ENCODE measurements around the gene BNIP5.
"Not testable (repeated sequence)": the region's sequence is repeated elsewhere in the genome, so short reads cannot be mapped to it uniquely, and the experiment has no call there.

Gene BNIP5

DNA sequence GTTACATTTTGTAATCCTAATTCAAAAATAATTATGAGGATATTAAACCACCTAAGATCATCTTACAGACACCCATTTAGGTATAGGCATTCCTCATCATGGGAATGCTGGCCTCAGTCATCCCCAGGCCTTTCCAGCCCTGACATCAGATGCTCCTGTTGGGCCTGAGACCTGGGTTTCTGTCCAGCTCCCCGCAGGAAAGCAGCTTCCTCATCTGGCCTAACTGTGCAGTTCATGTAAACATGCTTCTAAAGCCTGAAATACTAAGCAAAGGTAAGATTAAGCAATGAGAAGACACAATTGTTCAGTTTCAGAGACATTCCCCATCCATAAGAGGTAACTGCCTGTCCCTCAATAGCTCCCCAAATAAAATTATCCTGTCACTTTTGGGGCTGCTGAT is 31.7 kb upstream of the BNIP5 start:
- in situ Hi-C loops (cut with MboI; ENCODE audit: low sequenced_read_pairs), result no loop called here

DNA sequence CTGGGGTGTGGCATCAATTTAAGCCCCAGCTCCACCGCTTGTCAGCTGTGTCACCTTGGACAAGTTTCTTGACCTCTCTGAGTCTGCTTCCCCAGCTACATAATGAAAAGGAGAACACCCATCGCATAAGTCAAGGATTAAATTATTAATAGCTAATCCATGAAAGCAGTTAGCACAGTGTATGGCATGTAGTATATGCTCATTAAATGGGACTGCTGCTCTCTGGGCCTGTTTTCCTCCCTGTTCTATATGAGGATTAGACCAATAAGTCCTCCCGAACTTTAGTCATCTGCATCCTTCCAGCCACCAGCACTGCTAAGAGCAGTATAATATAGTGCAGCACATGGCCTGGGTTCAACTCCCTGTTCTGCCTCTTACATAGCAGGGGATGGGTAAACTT is 31.1 kb upstream of the BNIP5 start:
- in situ Hi-C loops (cut with MboI; ENCODE audit: low sequenced_read_pairs), result no loop called here

DNA sequence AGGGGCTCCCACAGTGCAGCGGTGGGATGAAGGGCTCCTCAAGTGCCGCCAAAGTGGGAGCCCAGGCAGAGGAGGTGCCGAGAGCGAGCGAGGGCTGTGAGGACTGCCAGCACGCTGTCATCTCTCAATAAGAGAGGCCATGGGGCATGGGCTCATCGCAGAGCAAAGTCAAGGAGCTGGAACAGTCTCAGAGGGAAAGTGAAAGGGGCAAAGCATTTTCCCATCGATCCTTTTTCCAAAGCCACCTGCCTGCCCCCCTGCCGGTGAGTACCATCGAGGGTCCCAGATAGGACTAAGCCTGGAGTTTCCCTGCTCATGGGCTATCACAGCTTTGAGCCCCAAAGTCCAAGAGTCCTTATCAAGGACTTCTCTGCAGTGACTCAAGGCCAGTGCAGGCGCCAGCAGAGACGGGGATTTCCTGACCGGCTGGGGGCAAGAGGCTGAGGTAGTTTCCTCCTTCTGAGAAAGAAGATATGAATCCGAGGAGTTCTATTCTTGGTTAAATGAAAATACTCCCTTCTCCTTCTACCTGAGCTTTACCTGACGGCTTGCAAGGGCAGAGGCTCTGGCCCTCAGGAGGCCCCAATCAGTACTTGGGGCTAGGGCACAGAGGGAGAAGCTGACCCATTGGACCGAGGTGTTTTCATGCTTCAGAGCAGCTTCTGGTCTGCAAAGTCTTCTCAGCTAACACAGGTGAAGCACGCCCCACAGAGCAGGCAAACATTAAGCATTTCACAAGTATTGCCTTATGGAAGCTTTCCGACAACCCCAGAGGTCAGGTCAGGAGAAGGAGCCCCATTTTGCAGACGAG is 28.2 kb upstream of the BNIP5 start:
- in situ Hi-C loops (cut with MboI; ENCODE audit: low sequenced_read_pairs), result no loop called here

DNA sequence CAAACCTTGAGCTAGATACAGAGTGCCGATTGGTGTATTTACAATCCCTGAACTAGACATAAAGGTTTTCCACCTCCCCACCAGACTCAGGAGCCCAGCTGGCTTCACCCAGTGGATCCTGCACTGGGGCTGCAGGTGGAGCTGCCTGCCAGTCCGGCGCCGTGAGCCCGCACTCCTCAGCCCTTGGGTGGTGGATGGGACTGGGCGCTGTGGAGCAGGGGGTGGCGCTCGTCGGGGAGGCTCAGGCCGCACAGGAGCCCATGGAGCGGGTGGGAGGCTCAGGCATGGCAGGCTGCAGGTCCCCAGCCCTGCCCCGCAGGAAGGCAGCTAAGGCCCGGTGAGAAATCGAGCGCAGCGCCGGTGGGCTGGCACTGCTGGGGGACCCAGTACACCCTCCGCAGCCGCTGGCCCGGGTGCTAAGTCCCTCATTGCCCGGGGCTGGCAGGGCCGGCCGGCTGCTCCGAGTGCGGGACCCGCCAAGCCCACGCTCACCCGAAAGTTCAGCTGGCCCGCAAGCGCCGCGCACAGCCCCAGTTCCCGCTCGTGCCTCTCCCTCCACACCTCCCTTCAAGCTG is 27.5 kb upstream of the BNIP5 start:
- in situ Hi-C loops (cut with MboI; ENCODE audit: low sequenced_read_pairs), result not testable (repeated sequence)

DNA sequence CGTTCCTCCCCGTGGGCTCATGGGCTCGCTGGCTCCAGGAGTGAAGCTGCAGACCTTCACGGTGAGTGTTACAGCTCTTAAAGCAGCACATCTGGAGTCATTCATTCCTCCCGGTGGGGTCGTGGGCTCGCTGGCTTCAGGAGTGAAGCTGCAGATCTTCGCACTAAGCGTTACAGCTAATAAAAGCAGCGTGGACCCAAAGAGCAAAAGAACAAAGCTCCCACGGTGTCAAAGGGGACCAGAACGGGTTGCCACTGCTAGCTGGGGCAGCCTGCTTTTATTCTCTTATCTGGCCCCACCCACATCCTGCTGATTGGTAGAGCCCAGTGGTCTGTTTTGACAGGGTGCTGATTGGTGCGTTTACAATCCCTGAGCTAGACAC is 26.7 kb upstream of the BNIP5 start:
- in situ Hi-C loops (cut with MboI; ENCODE audit: low sequenced_read_pairs), result not testable (repeated sequence)

DNA sequence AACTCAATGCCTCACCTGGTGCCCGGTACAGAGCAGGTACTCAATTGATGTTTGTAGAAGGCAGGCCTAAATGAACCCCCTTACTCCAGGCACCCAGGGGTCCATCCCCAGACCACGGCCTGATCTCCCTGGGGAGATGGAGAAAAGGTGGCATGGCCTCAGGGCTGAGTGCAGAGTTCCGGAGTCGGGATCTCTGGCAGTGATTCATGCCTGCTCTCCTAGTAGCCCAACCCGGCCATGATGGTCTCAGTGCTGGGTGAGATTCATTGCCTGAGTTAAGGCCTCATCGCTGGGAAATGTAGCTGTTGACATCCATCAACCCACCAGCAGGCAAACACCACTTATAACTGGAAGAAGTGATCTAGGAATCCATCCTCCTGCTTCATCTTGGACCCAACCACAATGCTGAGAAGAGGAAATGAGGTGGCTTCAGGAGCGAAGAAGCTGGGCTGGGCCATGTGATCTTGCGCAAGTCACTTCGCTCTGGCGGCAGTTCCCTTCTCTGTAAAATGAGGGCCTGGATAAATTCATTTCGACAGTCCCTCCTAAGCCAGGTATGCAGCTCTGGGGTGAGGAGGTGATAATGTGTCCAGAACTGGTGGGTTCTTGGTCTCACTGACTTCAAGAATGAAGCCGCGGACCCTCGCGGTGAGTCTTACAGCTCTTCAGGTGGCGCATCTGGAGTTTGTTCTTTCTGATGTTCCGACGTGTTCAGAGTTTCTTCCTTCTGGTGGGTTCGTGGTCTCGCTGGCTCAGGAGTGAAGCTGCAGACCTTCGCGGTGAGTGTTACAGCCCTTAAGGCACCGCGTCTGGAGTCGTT is 26.1 kb upstream of the BNIP5 start:
- in situ Hi-C loops (cut with MboI; ENCODE audit: low sequenced_read_pairs), result no loop called here

DNA sequence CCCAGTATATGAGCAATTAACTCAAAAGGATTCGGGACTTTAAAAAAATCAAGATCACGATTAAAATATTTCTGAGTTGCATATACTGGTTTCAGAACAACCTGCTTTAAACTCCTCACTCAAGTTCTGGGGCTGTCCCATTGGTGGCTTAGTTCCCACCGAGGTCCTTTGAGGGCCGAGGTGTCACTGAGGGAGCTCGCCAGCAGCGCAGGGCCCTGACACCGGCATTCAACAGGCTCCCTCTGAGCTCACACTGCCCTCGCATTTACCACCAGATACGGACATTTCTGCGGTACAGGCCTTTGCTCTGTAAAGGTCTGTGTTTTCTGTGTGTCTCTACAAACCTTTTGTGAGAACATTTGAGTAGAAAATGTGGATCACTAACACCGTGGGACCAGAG is 24.4 kb upstream of the BNIP5 start:
- in situ Hi-C loops (cut with MboI; ENCODE audit: low sequenced_read_pairs), result no loop called here

DNA sequence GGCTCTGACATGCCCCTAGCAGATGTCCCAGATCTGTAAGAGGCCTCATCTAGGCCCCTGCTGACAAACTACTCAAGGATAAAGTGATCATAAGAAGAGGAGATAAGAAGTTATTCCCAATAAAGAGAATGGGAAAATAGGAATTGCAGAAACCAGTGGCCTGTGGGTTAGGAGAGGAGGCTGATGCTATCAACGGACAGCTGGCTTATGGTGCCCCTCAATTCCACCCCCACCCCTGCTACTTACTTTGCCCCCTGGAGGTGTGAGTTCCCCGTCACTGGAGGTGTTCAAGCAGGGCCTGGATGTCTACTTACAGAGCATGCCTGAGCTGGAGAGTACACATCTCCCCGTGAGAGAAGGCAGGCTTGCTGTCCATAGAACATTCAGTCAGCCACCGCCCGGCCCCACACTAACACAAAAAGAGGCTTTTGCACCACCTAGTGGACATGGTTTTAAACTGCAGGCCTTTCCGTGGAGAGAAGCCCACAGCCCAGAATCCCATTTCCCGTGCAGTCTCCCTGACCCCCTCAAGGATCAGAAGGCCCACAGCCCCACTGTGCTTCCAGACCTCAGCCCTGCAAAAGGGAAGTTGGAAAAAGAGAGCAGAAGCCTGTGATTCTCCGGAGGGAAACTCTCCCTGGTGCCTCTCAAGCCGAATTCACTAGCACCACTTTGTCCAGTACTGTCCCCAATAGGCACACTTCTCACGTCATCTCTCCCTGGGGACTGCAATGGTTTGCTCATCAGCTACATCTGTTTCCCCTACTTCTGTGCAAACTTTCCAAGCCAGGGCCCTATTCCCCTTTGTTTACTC is 23.8 kb upstream of the BNIP5 start:
- in situ Hi-C loops (cut with MboI; ENCODE audit: low sequenced_read_pairs), result no loop called here

DNA sequence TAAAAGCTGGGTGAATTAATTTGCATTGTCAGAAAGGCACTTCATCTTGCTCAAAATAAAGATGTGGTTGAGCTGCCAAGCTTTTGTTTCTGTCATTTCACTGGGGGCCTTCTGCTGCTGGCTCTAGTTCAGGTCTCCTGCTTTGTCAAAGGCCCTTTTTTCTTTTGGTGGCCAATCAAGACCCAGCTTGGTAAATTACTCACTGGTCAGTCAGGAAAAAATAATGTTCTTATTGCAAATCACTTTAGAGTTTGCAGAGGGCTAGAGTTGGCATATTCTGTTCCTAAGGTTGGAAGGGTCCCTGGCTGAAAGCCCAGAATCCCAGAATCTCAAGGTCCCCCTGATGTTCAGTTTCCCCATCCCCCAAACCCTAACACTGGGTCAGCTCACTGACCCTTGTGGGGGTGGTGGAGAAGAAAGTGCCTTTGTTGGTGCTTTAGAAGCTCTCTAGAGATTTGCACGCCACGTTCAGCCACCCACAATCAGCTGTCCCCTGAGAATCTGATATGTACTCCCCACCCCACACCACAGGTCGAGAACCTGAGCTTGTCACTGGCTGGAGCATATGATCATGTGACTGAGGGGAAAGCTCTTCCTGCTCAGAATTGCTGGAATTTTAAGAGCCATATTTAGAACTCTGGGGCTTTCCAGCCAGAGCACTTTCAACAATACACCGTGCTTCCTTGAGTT is 21.7 kb upstream of the BNIP5 start:
- in situ Hi-C loops (cut with MboI; ENCODE audit: low sequenced_read_pairs), result no loop called here

DNA sequence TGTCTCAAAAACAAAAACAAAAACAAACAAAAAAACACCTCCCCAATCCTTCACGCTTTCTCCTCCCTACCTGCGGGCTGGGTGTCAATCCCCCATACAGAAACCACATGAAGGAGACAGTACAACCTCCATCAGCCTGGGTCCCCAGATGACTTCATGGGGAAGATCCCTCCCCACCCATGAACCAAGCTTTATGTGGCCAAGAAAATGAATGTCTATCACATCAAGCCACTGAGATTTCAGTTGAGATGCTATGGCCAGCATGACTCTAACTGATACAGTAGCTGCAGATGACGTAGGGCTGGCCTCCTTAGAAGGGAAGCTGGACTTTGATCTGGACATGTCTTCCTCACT is 21.2 kb upstream of the BNIP5 start:
- in situ Hi-C loops (cut with MboI; ENCODE audit: low sequenced_read_pairs), result no loop called here

DNA sequence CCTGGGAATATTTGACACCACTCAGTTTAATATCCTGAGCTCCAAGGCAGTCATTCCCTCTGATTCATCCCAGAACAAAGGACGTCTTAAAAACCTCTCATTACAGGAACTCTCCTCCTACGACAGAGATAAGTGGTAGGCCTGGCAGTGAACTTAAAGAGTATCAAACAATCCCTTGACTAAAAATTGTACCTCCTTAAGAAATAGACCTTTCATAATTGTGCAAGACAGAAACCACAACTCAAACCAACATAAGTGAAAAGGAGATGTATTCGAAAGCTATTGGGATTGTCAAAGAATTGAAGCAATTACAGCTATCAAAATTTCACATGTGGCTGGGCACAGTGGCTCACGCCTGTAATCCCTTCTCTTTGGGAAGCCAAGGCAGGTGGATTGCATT is 19.1 kb upstream of the BNIP5 start:
- in situ Hi-C loops (cut with MboI; ENCODE audit: low sequenced_read_pairs), result no loop called here

DNA sequence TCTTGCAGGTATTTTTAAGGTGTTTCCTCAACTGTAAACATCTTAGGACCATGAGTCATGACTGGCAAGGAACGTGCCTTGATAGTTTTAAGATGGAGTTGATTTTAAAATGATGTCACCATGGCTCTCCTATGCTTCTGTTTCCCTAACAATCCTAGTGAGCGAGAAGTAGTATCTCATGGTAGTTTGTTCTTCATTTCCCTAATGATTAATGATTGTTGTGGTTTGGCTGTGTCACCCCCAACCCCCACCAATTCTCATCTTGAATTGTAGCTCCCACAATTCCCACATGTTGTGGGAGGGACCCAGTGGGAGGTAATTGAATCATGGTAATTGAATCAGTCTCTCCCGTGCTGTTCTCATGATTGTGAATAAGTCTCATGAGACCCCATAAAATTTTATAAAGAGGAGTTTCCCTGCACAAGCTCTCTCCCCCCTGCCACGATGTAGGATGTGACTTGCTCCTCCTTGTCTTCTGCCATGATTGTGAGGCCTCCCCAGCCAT is 16.8 kb upstream of the BNIP5 start:
- in situ Hi-C loops (cut with MboI; ENCODE audit: low sequenced_read_pairs), result no loop called here

DNA sequence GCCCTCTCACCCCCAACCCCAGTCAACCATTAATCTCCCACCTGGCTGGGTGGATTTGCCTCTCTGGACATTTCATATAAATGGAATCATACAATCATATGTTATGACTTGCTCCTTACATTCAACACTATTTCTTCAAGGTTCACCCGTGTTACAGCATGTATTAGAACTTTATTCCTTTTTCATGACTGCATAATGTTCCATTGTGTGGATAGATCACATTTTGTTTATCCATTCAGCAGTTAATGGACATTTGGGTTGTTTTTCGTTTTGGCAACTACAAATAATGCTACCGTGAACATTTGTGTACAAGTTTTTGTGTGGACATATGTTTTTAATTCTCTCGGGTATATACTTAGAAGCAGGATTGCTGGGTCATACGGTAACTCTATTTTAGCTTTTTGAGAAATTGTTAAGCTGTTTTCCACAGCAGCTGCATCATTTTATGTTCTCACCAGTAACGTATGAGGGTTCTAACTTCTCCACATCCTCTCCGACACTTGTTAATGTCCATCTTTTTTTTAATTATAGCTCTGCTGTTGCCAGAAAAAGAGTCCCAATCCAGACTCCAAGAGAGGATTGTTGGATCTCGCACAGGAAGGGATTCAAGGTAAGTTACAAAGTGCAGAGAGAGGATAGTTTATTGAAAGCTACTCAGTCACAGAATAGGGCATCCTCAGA is 15.9 kb upstream of the BNIP5 start:
- in situ Hi-C loops (cut with MboI; ENCODE audit: low sequenced_read_pairs), result no loop called here

DNA sequence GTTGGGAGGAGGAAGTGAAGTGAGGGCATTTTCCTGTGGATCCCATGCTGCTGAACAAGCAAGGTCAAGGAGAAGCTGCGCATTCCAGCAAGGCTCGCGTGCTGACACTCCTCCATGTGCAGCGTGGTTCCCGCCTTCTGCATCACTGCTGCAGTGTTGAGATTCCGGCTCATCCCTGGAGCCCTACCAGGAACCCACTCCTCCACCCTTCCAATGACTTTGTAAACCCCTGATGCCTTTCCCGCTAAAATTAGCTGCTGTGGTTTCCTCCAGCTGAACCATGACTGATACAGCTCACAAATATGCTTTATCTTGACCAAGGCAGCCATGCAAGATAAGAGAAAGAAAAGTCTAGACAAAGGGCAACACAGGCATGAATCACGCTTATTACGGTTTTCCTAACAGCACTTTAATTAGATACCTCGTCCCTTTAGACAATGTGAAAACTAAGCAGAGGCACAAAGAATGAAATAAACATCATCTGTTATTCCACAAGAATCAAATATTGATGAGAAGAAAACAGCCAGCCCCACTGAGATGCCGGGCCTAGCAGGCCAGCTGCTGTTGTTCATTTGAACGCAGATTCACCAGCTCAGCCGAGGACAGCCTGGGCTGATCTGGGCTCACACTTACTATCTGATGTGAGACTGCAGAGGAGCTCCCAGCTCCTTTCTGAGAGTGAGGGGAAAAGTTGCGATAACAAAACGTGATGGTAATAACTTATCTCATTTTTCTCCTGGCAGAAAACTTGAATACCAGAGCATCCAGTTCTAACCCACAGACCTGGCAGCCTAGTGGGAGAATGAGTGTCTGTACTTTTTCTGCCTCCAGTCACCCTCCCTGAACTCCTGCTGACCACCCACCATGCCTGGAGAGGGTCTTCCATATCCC is 14.2 kb upstream of the BNIP5 start:
- in situ Hi-C loops (cut with MboI; ENCODE audit: low sequenced_read_pairs), result no loop called here

DNA sequence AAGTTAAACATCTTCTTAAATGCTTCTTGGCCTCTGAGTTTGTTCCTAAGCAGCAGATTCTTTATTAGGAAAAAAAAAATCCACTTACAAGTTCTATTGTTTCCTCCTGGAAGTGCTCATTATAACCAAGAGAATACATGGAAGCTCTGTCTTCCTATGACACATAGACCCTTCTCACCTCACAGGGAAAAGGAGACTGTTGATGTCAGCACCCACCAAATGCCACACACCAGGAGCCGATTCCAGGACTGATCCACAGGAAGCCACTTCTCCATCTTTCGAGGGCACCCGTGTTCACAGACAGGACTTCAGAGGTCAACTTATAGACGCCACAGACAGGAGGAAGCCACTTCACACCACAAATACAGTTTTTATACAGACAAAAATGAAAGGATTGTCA is 13.4 kb upstream of the BNIP5 start:
- in situ Hi-C loops (cut with MboI; ENCODE audit: low sequenced_read_pairs), result no loop called here

DNA sequence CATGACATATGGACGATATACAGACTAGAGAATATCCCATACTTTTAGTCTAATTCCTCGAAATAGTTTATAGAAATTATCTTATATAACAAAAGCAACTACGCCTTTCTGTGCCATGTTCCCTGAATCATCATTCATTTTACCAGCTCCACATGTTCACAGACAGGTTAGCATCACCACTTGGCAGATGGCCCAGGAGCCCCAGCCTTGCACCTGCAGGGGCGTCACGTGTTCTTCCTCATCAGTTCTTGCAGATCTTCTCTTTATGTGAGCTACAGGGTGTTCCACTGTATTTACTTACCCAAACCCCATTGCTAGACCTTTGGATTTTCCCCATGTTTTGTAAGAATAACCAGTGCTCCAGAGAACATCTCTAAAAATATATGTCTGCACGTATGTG is 12.6 kb upstream of the BNIP5 start:
- in situ Hi-C loops (cut with MboI; ENCODE audit: low sequenced_read_pairs), result no loop called here

DNA sequence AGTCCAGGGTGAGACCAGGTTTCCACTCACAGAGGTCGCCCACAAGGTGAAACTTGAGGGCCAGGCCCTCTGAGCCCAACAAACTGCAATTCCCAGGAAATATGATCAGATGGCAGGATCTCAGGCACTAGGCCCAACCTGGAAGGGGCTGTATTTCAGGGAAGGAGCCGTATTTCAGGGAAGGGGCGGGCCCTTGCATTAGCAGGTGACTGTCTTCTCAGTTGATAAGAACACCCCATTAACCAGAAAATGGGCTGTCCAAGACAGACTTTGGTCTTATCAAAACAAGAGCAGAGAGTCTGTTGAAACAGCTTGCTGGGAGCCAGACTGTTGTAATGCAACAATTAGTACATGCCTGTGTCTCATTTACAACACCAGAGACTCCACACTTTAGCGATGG is 10.9 kb upstream of the BNIP5 start:
- in situ Hi-C loops (cut with MboI; ENCODE audit: low sequenced_read_pairs), result no loop called here

DNA sequence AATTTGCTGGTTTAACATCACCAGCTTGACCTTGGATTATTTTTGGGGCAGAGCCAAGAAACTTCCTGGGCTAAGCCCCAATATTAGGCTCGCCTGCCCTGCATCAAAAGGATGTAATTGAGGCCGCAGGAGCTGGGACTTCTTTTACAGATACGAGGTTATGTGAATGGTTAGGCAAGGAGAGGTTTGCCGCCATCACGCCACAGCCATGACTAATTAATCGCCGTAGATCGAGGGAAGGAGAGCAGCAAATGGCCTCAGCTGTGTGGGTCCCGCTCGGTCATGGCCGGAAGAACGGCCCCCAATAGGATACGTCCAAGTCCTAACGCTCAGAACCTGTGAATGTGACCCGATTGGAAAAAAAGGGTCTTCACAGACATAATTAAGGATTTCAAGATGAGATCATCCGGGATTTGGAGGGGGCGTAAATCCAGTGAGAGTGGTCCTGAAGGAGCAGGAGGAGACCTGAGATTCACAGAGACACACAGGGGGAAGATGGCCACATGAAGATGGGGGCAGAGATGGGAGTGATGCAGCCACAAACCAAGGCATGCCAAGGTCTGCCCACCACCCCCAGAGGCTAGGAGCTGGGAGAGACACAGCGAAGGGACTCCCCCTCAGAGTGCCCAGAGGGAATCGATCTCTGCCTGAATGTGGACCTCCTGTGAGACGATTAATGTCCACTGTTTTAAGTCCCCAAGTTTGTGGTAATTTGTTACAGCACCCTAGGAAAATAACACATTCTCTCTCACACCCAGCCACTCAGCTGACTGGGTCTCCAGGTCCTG is 10.0 kb upstream of the BNIP5 start:
- in situ Hi-C loops (cut with MboI; ENCODE audit: low sequenced_read_pairs), result no loop called here
